ENCODE measurements around the gene PDE3B. TPM values are rescaled to one million over a fixed set of nuclear protein-coding genes. Genes with fewer than 3 reads are reported as not detected.

The PDE3B gene
- total RNA-seq, 4 donors from 2014 or later: 1.2 to 12.6 (median 2.1) TPM

- no peaks in the 10 kb centered on the region for H3K4me1 ChIP-seq
- WGBS, 2 donors: 81 to 84% methylated on average over 3 of the region's 3 CpGs
- TF ChIP-seq POLR2A (IDR thresholded peaks at IDR 0.05): no peak
- no peak for TF ChIP-seq CTCF (IDR thresholded peaks at IDR 0.05)
- no peaks in the 10 kb centered on the region for H3K9me3 ChIP-seq
- intact Hi-C loops (cut with DNase I): no loop called here
- no peak overlapping the region for H3K27ac ChIP-seq
- H3K4me3 ChIP-seq: no peak overlapping the region
- H3K36me3 ChIP-seq: no peaks in the 10 kb centered on the region
- no peaks in the 10 kb centered on the region for H3K27me3 ChIP-seq
- no peak for DNase-seq
Measured at GRCh38 chr11:14842002-14842401, 198.4 kb downstream of the PDE3B start.

DNA sequence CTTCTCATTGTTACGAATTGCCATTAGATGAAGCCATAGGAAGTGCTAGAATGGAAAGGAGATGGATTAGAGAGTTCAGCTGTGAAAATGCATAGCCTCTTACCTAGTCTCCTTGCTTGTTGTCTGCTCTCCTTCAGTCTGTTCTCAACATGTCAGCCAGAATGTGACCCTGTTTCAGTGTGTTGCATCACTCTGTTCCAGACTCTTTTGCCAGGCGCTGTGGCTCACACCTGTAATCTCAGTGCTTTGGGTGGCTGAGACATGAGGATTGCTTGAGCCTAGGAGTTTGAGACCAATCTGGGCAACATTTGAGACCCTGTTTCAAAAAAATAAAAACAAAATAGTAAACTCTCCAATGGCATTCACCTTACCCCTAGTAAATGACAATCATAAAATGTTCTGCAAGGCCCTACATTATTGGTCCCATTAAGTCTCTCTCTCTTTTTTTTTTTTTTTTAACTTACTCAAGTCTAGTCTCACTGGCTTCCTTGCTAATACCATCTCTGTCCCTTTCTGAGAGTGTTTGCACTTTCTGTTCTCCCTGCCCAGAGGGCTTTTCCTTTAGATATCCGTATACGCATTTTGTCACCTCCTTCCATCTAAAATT, 209.1 kb downstream of the PDE3B start:
- no peaks in the 10 kb centered on the region for H3K9me3 ChIP-seq
- no peaks in the 10 kb centered on the region for H3K4me1 ChIP-seq
- no peak overlapping the region for H3K27ac ChIP-seq
- H3K36me3 ChIP-seq: no peaks in the 10 kb centered on the region
- no peaks in the 10 kb centered on the region for H3K27me3 ChIP-seq
- no peak overlapping the region for H3K4me3 ChIP-seq
- TF ChIP-seq POLR2A (IDR thresholded peaks at IDR 0.05) (no peak), CTCF (IDR thresholded peaks at IDR 0.05) (no peak)
- WGBS, 2 donors: 94 to 99% methylated on average over 4 of the region's 4 CpGs
- DNase-seq: no peak
- intact Hi-C loops (cut with DNase I): no loop called here

- TF ChIP-seq POLR2A (IDR thresholded peaks at IDR 0.05) (no peak), CTCF (IDR thresholded peaks at IDR 0.05) (no peak)
- intact Hi-C loops (cut with DNase I): no loop called here
- no peak for DNase-seq
Measured at GRCh38 chr11:14854057-14854456, 210.5 kb downstream of the PDE3B start.

GRCh38 chr11:14855890-14856289, 212.3 kb downstream of the PDE3B start:
- Histone ChIP-seq H3K4me1 (no peaks in the 10 kb centered on the region), H3K36me3 (no peaks in the 10 kb centered on the region), H3K27me3 (no peaks in the 10 kb centered on the region), H3K4me3 (no peak overlapping the region), H3K27ac (no peak overlapping the region), H3K9me3 (no peaks in the 10 kb centered on the region)
- no peak for DNase-seq
- WGBS, 2 donors: 74 to 84% methylated on average over 1 of the region's 1 CpG
- intact Hi-C loops (cut with DNase I): no loop called here
- TF ChIP-seq CTCF (IDR thresholded peaks at IDR 0.05): no peak
- no peak for TF ChIP-seq POLR2A (IDR thresholded peaks at IDR 0.05)

More at GRCh38 chr11:14854057-14854456, 210.5 kb downstream of the PDE3B start:
- Histone ChIP-seq H3K4me3 (no peak overlapping the region), H3K4me1 (no peaks in the 10 kb centered on the region), H3K9me3 (no peaks in the 10 kb centered on the region), H3K27ac (no peak overlapping the region), H3K36me3 (no peaks in the 10 kb centered on the region), H3K27me3 (no peaks in the 10 kb centered on the region)

DNA sequence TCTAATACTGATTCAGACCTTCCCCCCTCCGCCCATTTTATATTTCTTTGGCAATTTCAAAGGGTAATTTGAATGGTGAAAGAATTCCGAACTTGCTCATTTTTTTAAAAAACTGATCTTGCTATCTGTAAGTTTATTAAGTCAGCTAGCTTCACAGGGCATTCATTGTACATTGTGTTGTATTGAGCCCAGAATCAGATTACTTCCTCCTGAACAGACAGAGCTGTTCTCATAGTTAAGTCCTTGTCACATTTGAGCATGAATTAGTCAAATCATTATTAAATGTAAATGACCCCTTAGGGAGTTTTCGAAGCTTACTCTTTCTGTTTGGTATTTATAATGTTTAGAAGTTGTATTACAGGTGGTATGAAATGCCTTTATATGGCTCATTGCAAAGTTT, 214.0 kb downstream of the PDE3B start:
- no peaks in the 10 kb centered on the region for H3K36me3 ChIP-seq
- no peak for DNase-seq
- H3K4me1 ChIP-seq: no peaks in the 10 kb centered on the region
- WGBS, 2 donors: 69 to 78% methylated on average over 3 of the region's 3 CpGs
- H3K4me3 ChIP-seq: no peak overlapping the region
- TF ChIP-seq POLR2A (IDR thresholded peaks at IDR 0.05) (no peak), CTCF (IDR thresholded peaks at IDR 0.05) (no peak)
- H3K9me3 ChIP-seq: no peaks in the 10 kb centered on the region
- H3K27ac ChIP-seq: no peak overlapping the region
- intact Hi-C loops (cut with DNase I): no loop called here
- no peaks in the 10 kb centered on the region for H3K27me3 ChIP-seq
